GM23338 (cell line): ENCODE data around the gene SCN7A. TPM values are rescaled to one million over a fixed set of nuclear protein-coding genes. Genes with fewer than 3 reads are reported as not detected.

Source experiments
- ATAC-seq: fragments of 200-7000 bp; cut with Tn5 transposase; 3 replicates; pipeline ENCODE4 v1.9.1; 2020
- DNase-seq: peaks from one replicate; pipeline ENCODE4 v3.0.0-alpha.2; 2015; ENCODE audit warnings: low spot score
- H2AFZ ChIP-seq: fragments of 200-600 bp; sonication (generic); 2 replicates; pipeline ENCODE4 v1.8.0; 2016; ENCODE audit warnings: antibody characterized with exemption, mild to moderate bottlenecking, moderate library complexity
- H3F3A ChIP-seq: fragments of 200-600 bp; sonication (generic); replicated peaks from 2 replicates; pipeline ENCODE4 v1.8.0; 2017; ENCODE audit warnings: antibody characterized with exemption, mixed run types, low read depth
- H3K27ac ChIP-seq: fragments of 200-600 bp; sonication (generic); 2 replicates; pipeline ENCODE4 v1.6.1; 2016; ENCODE audit warnings: low read depth
- H3K27me3 ChIP-seq: fragments of 200-600 bp; sonication (generic); 2 replicates; pipeline ENCODE4 v1.8.0; 2016; ENCODE audit warnings: mild to moderate bottlenecking, mixed run types, moderate library complexity; ENCODE audit not compliant: insufficient read depth
- H3K36me3 ChIP-seq: fragments of 200-600 bp; sonication (generic); 2 replicates; pipeline ENCODE4 v1.8.0; 2016; ENCODE audit warnings: mild to moderate bottlenecking; ENCODE audit not compliant: insufficient read depth
- H3K4me1 ChIP-seq: fragments of 200-600 bp; sonication (generic); 2 replicates; pipeline ENCODE4 v1.8.0; 2016; ENCODE audit warnings: mild to moderate bottlenecking, moderate library complexity; ENCODE audit not compliant: insufficient read depth
- H3K4me2 ChIP-seq: fragments of 200-600 bp; sonication (generic); 2 replicates; pipeline ENCODE4 v1.7.1; 2017; ENCODE audit warnings: mixed run types
- H3K4me3 ChIP-seq: fragments of 200-600 bp; sonication (generic); 2 replicates; pipeline ENCODE4 v1.6.1; 2016; ENCODE audit warnings: mixed run types
- H3K79me2 ChIP-seq: fragments of 200-600 bp; sonication (generic); replicated peaks from 2 replicates; pipeline ENCODE4 v1.8.0; 2017; ENCODE audit warnings: mild to moderate bottlenecking; ENCODE audit not compliant: insufficient read depth
- H3K9me2 ChIP-seq: fragments of 200-600 bp; sonication (generic); 2 replicates; pipeline ENCODE4 v1.8.0; 2017; ENCODE audit not compliant: insufficient read depth
- H4K20me1 ChIP-seq: fragments of 200-600 bp; sonication (generic); replicated peaks from 2 replicates; pipeline ENCODE4 v1.8.0; 2017; ENCODE audit warnings: mild to moderate bottlenecking; ENCODE audit not compliant: insufficient read depth
- H3K27ac Mint-ChIP-seq: 2 replicates; pipeline ENCODE4 v1.8.0; 2020; ENCODE audit warnings: inconsistent platforms, mild to moderate bottlenecking, moderate library complexity, mixed read lengths
- H3K27me3 Mint-ChIP-seq: 3 replicates; pipeline ENCODE4 v1.8.0; 2022; ENCODE audit warnings: low read depth, mild to moderate bottlenecking, moderate library complexity, mixed read lengths, inconsistent platforms; ENCODE audit not compliant: insufficient read depth, poor library complexity
- H3K36me3 Mint-ChIP-seq: 3 replicates; pipeline ENCODE4 v1.8.0; 2021; ENCODE audit warnings: low read depth, mild to moderate bottlenecking, inconsistent platforms, moderate library complexity, mixed read lengths
- H3K4me1 Mint-ChIP-seq: 3 replicates; pipeline ENCODE4 v1.8.0; 2020; ENCODE audit warnings: mild to moderate bottlenecking, inconsistent platforms, mixed read lengths
- H3K4me3 Mint-ChIP-seq: 3 replicates; pipeline ENCODE4 v1.8.0; 2021; ENCODE audit warnings: moderate library complexity, mild to moderate bottlenecking, inconsistent platforms, mixed read lengths
- H3K9me3 Mint-ChIP-seq: 3 replicates; pipeline ENCODE4 v1.8.0; 2020; ENCODE audit warnings: moderate library complexity, mild to moderate bottlenecking, inconsistent platforms, mixed read lengths
- CREB1 ChIP-seq: fragments of 250-450 bp; sonication (Bioruptor Pico); IDR thresholded peaks from 2 replicates; pipeline ENCODE4 v1.5.0; 2020; ENCODE audit warnings: low read depth, mild to moderate bottlenecking, moderate library complexity
- CTCF ChIP-seq, 2 experiments: fragments of 200-600 bp in 1 of 2; sonication (generic) in 1 of 2; conservative IDR thresholded peaks; 2 replicates each; pipeline versions ENCODE4 v1.5.1 to v1.6.1; 2016 to 2017; ENCODE audit warnings: antibody characterized with exemption in 2 of 2, low read depth in 2 of 2, mild to moderate bottlenecking in 2 of 2, moderate library complexity in 1 of 2
- EZH2 ChIP-seq: fragments of 200-600 bp; sonication (generic); IDR thresholded peaks from one replicate; pipeline ENCODE4 v1.8.0; 2017; ENCODE audit warnings: antibody characterized with exemption, mild to moderate bottlenecking, low read depth; ENCODE audit not compliant: unreplicated experiment
- EZH2phosphoT487 ChIP-seq: fragments of 200-600 bp; sonication (generic); IDR thresholded peaks from one replicate; pipeline ENCODE4 v1.8.1; 2018; ENCODE audit warnings: antibody characterized with exemption; ENCODE audit not compliant: unreplicated experiment
- JUNB ChIP-seq: IDR thresholded peaks from one replicate; pipeline ENCODE4 v1.6.1; 2016; ENCODE audit warnings: antibody characterized with exemption; ENCODE audit not compliant: unreplicated experiment
- NANOG ChIP-seq: IDR thresholded peaks from 2 replicates; pipeline ENCODE4 v1.6.1; 2016; ENCODE audit warnings: antibody characterized with exemption, borderline replicate concordance
- POLR2AphosphoS5 ChIP-seq: IDR thresholded peaks from 2 replicates; pipeline ENCODE4 v1.6.1; 2016; ENCODE audit warnings: antibody characterized with exemption, low read depth
- STAT1 ChIP-seq: IDR thresholded peaks from one replicate; pipeline ENCODE4 v1.6.1; 2016; ENCODE audit warnings: antibody characterized with exemption; ENCODE audit not compliant: unreplicated experiment
- ZNF462 ChIP-seq: fragments of 250-450 bp; sonication (Bioruptor Pico); IDR thresholded peaks from 2 replicates; pipeline ENCODE4 v1.5.0; 2020; ENCODE audit warnings: mild to moderate bottlenecking, moderate library complexity
- polyA plus RNA-seq: library from polyadenylated mRNA; unstranded; fragments of >200 nt; fragmentation: Nextera tagmentation; extraction: Ambion mirVana; gene quantifications from 2 replicates; pipeline ENCODE4 v1.2.1, GENCODE V29; 2016
- total RNA-seq: library from RNA; depleted of rRNA; stranded (reverse); fragments of >200 nt; shearing (Covaris generic); gene quantifications from 2 replicates; pipeline ENCODE4 v1.2.3, GENCODE V29; 2014

The SCN7A gene
- total and polyA plus RNA-seq, 2 experiments from 2014 or later, result 0.10 to 0.42 TPM

GRCh38 chr2:166434491-166434890 is 59.6 kb downstream of the SCN7A start:
- peaks cover 16% of the 10 kb centered on the region; the same call in 2 of the 3 replicates for H3K36me3 Mint-ChIP-seq
- Histone ChIP-seq H3K4me1 (no peaks in the 10 kb centered on the region), H2AFZ (no peak overlapping the region), H3K27ac (no peak overlapping the region), H3K36me3 (no peaks in the 10 kb centered on the region), H3K9me2 (no peaks in the 10 kb centered on the region), H3F3A (no peaks in the 10 kb centered on the region), H4K20me1 (no peaks in the 10 kb centered on the region), H3K79me2 (no peaks in the 10 kb centered on the region), H3K4me2 (no peak overlapping the region), H3K27me3 (no peaks in the 10 kb centered on the region), H3K4me3 (no peak overlapping the region)
- peaks cover 2% of the 10 kb centered on the region for H3K27me3 Mint-ChIP-seq
- TF ChIP-seq STAT1 (no peak), CTCF (conservative IDR thresholded peaks at IDR 0.05; ENCODE audit: low read depth in 2 of 2) (no peak), NANOG (no peak), CREB1 (CRISPR knock-in tag) (no peak)
- no peak overlapping the region for H3K27ac Mint-ChIP-seq
- H3K9me3 Mint-ChIP-seq, result peaks cover 19% of the 10 kb centered on the region
- peaks cover 8% of the 10 kb centered on the region for H3K4me1 Mint-ChIP-seq
- ATAC-seq, result no peak
- H3K4me3 Mint-ChIP-seq, result no peak overlapping the region
- no peak for DNase-seq

- no peak overlapping the region for H3K27ac ChIP-seq
- ATAC-seq, result no peak
- TF ChIP-seq POLR2AphosphoS5, result no peak
- no peak for TF ChIP-seq EZH2phosphoT487
- no peak for TF ChIP-seq JUNB
- no peak for TF ChIP-seq NANOG
- no peak for TF ChIP-seq EZH2
- TF ChIP-seq STAT1, result no peak
- TF ChIP-seq CREB1 (CRISPR knock-in tag), result no peak
- no peak for TF ChIP-seq CTCF (conservative IDR thresholded peaks at IDR 0.05; ENCODE audit: low read depth in 2 of 2)
- TF ChIP-seq ZNF462 (CRISPR knock-in tag), result no peak
Observed at GRCh38 chr2:166433457-166433856, 60.6 kb downstream of the SCN7A start.

More at GRCh38 chr2:166433457-166433856, 60.6 kb downstream of the SCN7A start:
- no peak overlapping the region for H3K4me2 ChIP-seq
- Mint-ChIP-seq H3K27ac (no peak overlapping the region), H3K4me1 (peaks cover 8% of the 10 kb centered on the region), H3K9me3 (peaks cover 19% of the 10 kb centered on the region), H3K27me3 (peaks cover 2% of the 10 kb centered on the region), H3K36me3 (peaks cover 16% of the 10 kb centered on the region; the same call in 2 of the 3 replicates), H3K4me3 (no peak overlapping the region)
- no peaks in the 10 kb centered on the region for H4K20me1 ChIP-seq
- H3K27me3 ChIP-seq, result no peaks in the 10 kb centered on the region
- no peaks in the 10 kb centered on the region for H3F3A ChIP-seq
- H3K4me1 ChIP-seq, result no peaks in the 10 kb centered on the region
- H3K4me3 ChIP-seq, result no peak overlapping the region
- H3K36me3 ChIP-seq, result no peaks in the 10 kb centered on the region
- H3K79me2 ChIP-seq, result no peaks in the 10 kb centered on the region
- no peaks in the 10 kb centered on the region for H3K9me2 ChIP-seq
- H2AFZ ChIP-seq, result no peak overlapping the region
- DNase-seq, result no peak
